ENCODE measurements around the gene ZNF316.

ZNF316 gene

DNA sequence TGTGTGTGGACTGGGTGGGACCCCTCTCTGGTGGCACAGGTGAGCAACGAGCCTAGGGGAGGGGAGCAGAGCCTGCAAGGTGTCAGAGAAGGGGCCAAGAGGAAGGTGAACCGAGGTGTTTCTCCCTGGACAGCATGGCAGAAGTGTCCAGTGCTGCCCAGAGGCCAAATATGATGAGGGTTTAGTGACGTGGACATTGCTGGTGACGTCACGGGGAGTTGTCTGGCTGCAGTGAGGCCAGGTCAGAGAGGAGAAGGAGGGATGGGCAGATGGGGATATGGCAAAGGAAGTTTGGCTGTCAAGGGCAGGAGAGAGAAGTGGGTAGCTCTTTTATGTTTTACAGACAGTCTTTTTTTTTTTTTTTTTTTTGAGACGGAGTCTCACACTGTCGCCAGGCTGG lies 24.3 kb upstream of the ZNF316 start:
- in situ Hi-C loops (cut with HindIII; ENCODE audit: low pct_ligation_motif_present, low sequenced_read_pairs): no loop called here
- no peak for DNase-seq
- peaks cover 11% of the 10 kb centered on the region for H3K27me3 ChIP-seq (replicated peaks)
- no peak overlapping the region for H3K4me3 ChIP-seq (ENCODE audit: low read depth, low read length)
- peaks cover 5% of the 10 kb centered on the region for H3K36me3 ChIP-seq (replicated peaks)
- no peak overlapping the region for H3K27ac ChIP-seq
- TF ChIP-seq, protein P1, sequence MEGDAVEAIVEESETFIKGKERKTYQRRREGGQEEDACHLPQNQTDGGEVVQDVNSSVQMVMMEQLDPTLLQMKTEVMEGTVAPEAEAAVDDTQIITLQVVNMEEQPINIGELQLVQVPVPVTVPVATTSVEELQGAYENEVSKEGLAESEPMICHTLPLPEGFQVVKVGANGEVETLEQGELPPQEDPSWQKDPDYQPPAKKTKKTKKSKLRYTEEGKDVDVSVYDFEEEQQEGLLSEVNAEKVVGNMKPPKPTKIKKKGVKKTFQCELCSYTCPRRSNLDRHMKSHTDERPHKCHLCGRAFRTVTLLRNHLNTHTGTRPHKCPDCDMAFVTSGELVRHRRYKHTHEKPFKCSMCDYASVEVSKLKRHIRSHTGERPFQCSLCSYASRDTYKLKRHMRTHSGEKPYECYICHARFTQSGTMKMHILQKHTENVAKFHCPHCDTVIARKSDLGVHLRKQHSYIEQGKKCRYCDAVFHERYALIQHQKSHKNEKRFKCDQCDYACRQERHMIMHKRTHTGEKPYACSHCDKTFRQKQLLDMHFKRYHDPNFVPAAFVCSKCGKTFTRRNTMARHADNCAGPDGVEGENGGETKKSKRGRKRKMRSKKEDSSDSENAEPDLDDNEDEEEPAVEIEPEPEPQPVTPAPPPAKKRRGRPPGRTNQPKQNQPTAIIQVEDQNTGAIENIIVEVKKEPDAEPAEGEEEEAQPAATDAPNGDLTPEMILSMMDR (IDR thresholded peaks at IDR 0.05; ENCODE audit: low read depth, low read length, missing control alignments): no peak

DNA sequence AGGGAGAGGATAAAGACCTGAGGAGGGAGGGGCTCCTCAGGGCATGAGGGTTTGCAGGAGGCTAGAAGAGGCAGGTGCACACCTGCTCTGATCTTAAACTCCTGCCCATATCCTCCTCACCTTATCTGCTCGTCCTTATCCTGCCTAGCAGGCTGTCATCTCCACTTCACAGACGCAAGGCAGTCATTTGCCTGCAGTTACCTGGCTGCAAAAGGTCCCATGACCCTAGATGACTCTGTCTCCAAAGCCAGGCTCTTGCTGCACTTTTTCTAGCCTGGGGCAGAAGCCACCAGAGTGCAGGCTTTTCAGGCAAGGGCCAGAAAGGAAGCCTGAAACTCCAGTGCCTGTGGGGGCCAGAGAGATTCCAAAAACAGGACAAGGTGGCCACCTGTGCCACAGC lies 23.4 kb upstream of the ZNF316 start:
- no peak overlapping the region for H3K27ac ChIP-seq
- TF ChIP-seq, protein P1 (IDR thresholded peaks at IDR 0.05; ENCODE audit: low read depth, low read length, missing control alignments): no peak
- H3K27me3 ChIP-seq (replicated peaks): peaks cover 11% of the 10 kb centered on the region
- DNase-seq: no peak
- in situ Hi-C loops (cut with HindIII; ENCODE audit: low pct_ligation_motif_present, low sequenced_read_pairs): no loop called here
- no peak overlapping the region for H3K4me3 ChIP-seq (ENCODE audit: low read depth, low read length)
- H3K36me3 ChIP-seq (replicated peaks): no peaks in the 10 kb centered on the region

DNA sequence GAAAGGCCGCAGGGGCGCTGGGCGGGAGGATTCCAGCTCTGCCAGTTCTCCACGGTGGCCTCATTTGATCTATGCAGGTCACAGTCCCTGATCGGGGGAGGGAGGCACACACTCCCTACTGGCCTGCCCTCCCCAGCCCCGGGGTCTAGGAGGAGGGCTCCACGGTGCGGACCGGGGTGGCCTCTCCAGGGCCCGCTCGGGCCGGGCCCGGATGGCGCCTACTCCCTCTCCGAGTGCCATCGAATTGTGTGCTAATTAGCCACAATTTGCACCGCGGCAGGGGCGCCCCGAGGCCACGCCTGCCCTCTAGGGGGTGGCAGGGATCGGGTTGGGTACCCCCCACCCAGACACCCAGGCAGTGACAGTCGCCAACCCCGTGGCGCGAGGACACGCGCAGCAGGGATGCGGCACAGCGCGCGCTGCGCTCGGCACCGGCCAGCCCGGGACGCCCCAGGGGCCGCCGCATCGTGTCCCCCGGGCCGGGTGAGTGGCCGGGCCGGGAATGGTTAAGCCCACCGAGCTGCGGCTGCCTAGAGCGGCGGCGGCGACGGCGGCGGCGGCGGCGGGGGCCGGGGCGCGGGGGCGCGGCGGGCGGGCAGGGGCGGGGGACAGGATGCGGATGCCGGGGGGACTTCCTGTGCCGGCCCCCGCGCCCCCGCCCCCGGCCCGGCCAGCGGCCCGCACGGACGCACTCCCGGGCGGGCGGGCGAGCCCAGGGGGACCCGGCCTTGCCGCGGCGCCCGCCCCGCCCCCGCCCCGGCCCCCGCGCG lies 22.0 kb upstream of the ZNF316 start, which contains the start of gene ZNF853:
ZNF853 (plus strand) TSS at position 658 of the 770 bp plus-strand sequence. CDS start 565 bp downstream, outside the sequence.
- DNase-seq: no peak
- Histone ChIP-seq H3K27me3 (replicated peaks) (peaks cover 11% of the 10 kb centered on the region), H3K27ac (no peak within 1 kb of the TSS), H3K36me3 (replicated peaks) (no peaks in the 10 kb centered on the region), H3K4me3 (ENCODE audit: low read depth, low read length) (peak within 1 kb of the TSS; percentile 52)
- in situ Hi-C loops (cut with HindIII; ENCODE audit: low pct_ligation_motif_present, low sequenced_read_pairs): no loop called here
- TF ChIP-seq, protein P1 (IDR thresholded peaks at IDR 0.05; ENCODE audit: low read depth, low read length, missing control alignments): no peak

DNA sequence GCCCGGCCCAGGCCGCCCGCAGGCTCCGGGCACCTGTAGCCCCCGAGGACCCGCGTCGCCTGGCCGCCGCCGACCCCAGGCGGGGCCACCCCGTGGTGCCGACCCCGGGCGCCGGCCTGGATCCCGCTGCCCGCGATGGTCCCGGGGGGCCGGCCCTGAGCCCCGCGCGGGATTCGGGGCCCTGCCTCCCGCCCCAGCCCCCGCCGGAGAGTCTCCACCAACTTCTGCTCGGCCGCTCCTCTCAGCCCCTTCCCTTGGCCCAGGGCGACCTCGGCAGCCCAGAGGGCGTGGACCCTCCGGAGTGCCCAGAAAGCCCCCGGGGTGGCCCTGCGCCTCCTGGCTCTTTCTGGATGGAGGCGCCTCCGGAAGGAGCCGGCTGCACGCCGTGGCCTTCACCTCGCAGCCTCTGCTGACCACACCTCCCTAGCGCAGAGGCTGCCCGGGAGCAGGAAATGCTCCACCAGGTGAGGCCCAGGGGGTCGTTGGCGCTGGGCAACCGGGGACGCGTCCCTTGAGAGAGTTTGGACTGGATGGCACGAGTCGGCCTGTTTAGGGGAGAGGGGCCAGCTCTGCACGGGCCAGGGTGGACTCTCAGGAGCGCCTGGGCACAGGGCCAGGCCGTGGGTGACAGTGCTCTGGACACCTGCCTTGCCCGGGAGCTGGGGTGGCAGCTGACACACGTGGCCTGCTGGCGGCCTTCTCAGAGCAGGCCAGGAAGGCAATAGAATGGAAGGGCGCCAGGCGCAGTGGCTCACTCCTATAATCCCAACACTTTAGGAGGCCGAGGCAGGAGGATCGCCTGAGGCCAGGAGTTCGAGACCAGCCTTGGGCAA lies 21.2 kb upstream of the ZNF316 start:
- DNase-seq: no peak
- H3K27ac ChIP-seq: no peak overlapping the region
- H3K36me3 ChIP-seq (replicated peaks): no peaks in the 10 kb centered on the region
- TF ChIP-seq, protein P1 (IDR thresholded peaks at IDR 0.05; ENCODE audit: low read depth, low read length, missing control alignments): no peak
- peak overlapping the region; percentile 52 for H3K4me3 ChIP-seq (ENCODE audit: low read depth, low read length)
- peaks cover 11% of the 10 kb centered on the region for H3K27me3 ChIP-seq (replicated peaks)
- in situ Hi-C loops (cut with HindIII; ENCODE audit: low pct_ligation_motif_present, low sequenced_read_pairs): no loop called here

DNA sequence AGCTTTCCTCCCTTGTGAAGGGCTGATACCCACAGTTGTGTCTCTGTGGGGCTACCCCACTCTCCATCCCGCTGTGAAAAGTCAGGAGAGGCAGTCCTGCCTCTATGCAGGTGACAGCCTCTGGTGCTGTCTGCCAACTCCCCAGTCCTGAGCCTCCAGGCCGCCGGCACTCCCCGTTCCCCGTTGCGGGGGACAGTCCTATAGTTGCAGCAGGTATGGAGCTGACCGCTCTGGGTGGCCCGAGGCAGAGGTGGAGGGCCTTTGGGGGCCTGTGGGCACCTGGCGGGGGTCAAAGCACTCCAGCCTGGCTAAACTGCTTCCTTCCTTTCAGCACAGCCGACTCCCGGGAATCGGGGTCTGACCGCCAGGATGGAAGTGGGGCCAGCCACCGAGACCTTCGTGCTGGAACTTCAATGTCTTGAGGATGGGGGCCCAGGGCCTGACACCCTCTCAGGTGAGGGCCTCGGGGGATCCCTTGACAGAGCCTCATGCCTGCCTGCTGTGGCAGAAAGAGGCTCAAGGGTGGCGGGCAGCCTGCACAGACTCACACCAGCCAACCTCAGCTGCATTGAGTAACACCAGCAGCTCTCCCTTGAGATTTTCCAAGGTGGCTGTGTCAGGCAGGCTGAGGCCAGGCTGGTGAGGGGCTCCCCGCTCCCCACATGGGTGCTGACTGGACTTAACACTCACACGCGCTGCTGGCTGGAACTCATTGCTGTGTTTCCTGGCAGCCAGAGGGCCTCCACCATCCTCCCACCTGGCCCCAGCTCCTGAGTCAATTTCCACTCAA lies 20.1 kb upstream of the ZNF316 start:
- in situ Hi-C loops (cut with HindIII; ENCODE audit: low pct_ligation_motif_present, low sequenced_read_pairs): no loop called here
- H3K27me3 ChIP-seq (replicated peaks): peaks cover 11% of the 10 kb centered on the region
- TF ChIP-seq, protein P1 (IDR thresholded peaks at IDR 0.05; ENCODE audit: low read depth, low read length, missing control alignments): no peak

More for the DNA sequence above, 20.1 kb upstream of the ZNF316 start:
- no peak overlapping the region for H3K27ac ChIP-seq
- H3K36me3 ChIP-seq (replicated peaks): no peaks in the 10 kb centered on the region
- DNase-seq: no peak
- H3K4me3 ChIP-seq (ENCODE audit: low read depth, low read length): no peak overlapping the region
